Fibroblast of skin of left quadriceps (primary cell): ENCODE measurements around the gene HS6ST3.
"Not testable (repeated sequence)": the region's sequence is repeated elsewhere in the genome, so short reads cannot be mapped to it uniquely, and the experiment has no call there.

Experiments
- DNase-seq, 2 experiments: peaks; one replicate each; pipeline ENCODE4 v3.0.0-alpha.2; 2013; ENCODE audit warnings: low read depth in 2 of 2

The HS6ST3 gene

GRCh38 chr13:96431044-96431581 is 341.2 kb downstream of the HS6ST3 start:
- no peak for DNase-seq

DNA sequence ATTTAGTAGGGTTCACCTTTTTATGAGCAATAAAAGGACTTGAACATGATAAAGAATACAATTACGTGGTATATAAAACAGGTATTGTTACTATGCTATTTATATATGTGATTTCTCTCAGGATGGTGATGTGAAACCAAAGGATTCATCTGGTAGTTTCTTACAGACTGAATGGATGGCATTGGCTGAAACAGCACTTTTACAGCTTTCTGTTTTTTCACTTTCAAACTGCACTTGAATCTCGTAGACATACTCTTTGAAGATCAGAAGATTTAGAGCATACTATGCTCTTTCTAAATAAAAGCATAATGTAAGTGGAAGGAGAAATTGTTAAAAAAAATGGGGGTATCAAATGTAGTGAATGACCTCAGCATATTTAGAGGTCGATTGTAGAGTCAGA is 354.8 kb downstream of the HS6ST3 start:
- DNase-seq: no peak

DNA sequence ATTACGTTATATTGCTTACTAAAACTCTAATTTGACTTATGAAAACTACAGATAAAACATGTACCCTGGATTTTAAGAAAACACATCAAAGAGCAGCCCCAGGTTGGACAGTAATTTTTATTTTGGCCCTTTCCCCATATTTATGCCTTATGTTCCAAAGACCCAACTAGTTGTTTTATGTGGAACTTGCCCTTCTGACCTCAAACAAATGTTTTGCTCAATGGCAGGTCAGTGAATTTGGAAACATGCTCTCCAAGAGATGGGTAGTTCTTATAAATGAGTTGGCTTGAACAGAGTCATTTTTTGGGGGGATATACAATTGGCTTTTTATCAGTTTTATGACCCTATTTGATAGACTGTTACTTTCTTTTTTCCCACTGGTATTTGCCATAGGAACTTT is 360.0 kb downstream of the HS6ST3 start:
- DNase-seq: no peak

GRCh38 chr13:96450326-96451020 is 360.6 kb downstream of the HS6ST3 start:
- no peak for DNase-seq

GRCh38 chr13:96454466-96454865 is 364.6 kb downstream of the HS6ST3 start:
- no peak for DNase-seq

DNA sequence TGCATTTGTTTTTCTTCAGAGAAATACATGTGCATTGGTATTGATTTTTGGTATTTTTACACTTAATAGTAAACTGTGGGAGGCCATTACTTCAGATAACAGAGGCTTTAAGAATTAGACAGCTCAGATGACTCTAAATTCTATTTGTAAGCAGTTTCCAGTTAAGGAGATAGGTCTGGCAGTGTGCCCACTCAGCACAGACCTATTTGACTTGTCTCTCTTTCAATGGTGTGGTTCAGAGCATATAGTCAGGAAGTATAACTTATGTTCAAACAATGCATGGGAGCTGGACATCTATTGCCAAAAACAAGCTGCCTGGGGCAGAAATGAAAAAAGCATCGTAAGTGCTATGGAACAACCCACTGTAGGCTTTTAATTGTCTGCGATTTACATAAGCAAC is 370.7 kb downstream of the HS6ST3 start:
- no peak for DNase-seq

DNA sequence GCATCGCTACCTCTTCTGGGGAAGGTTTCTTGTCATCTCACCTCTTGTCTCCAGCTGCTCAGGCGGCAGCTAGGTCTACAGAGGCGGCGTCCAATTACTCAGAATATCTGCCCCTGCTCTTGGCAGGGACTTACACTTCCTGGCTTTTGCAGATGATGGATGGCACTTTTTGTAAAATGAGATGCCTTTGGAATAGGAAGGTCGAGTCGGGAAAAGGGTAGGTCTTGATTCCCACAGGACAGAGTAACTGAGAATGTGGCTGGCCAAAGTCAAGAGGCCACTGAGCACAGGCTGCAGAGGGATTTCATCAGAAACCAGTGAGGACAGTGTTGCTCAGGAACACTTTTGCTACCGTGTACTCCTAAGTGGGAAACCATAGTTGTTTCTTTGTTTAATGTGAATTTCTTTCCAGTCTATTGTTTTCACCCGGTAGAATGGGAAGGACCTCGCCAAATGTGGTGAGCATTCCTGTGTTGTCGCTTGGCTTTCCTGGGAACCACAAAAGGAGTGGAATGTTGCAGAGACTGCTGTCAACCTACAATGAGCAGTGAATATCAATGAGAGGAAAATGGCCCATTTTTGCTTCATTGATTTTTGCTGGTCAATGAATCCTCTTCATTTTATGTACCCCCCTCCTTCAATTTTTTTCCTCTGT is 383.7 kb downstream of the HS6ST3 start:
- DNase-seq: no peak

DNA sequence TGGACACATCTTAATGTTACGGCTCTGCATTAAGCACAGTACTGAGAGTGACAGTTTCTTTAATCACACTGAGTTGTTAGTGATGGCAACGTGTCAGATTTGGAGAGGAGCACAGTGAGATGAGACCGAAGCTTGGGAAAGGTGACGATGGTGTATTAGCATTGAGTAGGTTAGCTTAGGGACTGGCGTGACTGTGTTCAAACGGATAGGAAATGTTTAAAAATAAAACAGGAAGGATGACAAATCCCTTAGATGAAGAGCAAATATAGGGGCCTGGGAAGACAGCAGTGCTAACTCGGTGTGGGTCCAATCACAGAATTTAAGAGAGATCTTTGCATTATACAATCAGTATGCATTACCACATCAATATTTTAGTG is 384.3 kb downstream of the HS6ST3 start:
- DNase-seq: no peak

- DNase-seq: no peak
Measured at GRCh38 chr13:96475103-96475502, 385.2 kb downstream of the HS6ST3 start.

GRCh38 chr13:96481482-96481881 is 391.6 kb downstream of the HS6ST3 start:
- no peak for DNase-seq

DNA sequence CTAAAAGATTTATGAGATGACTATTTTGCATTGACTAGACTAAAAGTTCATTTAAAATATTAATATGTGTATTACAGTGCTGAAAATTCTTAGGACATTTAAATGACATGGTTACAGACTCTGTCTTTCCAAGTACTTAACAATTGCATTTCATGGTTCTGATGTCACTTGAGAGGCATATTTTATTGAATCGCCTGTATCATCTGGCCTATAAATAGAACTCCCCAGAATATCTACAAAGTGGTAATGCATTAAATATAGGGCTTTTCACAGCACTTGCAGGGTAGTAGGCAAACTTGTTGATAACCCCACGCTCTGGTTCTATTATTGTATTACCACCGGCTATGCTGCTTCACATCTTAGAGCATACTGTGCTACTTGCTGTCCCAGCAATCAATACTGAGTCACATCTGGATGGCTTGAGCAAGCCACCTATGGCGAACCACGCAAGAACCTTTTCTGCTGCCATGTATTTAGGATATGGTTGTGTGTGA is 400.6 kb downstream of the HS6ST3 start:
- DNase-seq: no peak

DNA sequence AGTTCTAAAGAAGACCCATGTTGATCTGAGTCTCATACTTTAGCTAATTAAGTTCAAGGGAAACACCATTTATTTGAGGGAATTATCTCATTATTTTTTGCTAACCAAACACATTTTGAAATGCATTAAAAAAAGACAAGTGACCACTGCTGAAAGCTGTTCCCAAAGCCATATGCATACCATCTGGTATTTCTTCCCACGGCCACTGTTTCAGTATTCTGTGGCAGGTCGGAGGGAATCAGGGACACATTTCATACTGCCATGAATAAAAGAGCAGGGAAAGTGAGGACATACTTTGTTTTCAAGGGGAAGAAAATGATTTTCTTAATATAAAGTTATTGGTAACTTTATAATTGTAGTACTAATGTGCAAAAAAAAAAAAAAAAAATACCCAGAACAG is 401.2 kb downstream of the HS6ST3 start:
- no peak for DNase-seq

DNA sequence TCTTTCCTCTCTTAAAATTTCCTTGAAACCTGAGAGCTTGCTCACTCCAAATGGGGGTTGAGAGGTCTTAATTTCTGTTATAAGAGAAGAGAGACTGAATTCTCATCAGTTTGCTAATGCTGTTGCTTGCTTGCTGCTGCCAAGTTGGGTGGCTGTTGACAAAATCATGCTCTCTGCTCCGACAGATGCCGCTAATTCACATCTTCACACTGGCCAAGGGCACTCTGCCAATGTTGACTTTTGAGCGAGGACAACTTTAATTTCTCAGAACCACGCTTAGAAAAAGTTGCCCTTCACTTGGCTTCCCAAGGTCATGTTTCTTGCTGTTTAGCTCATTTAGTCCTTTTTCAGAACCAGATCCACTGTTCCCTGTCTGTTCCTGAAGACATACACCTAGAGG is 402.9 kb downstream of the HS6ST3 start:
- no peak for DNase-seq

DNA sequence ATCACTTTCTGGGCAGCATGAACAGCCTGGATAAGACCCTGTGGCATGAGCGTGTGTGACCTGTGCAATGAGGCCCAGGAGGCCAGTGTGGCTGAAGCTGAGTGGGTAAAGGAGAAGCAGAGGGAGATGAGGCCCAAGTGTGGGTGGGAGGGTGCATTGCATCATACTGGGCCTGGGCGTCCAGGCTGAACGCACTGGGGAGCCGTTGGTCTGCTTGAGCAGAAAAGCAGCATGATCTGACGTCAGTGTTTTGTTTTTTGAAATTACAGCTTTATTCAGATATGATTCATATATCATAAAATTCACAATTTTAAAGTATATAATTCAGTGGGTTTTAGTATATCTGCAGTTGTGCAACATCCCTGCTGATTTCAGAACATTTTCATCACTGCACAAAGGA is 409.7 kb downstream of the HS6ST3 start:
- no peak for DNase-seq

GRCh38 chr13:96500953-96501352 is 411.0 kb downstream of the HS6ST3 start:
- DNase-seq: no peak

- no peak for DNase-seq
Measured at GRCh38 chr13:96503481-96503880, 413.6 kb downstream of the HS6ST3 start.

- no peak for DNase-seq
Measured at GRCh38 chr13:96511587-96511986, 421.7 kb downstream of the HS6ST3 start.

DNA sequence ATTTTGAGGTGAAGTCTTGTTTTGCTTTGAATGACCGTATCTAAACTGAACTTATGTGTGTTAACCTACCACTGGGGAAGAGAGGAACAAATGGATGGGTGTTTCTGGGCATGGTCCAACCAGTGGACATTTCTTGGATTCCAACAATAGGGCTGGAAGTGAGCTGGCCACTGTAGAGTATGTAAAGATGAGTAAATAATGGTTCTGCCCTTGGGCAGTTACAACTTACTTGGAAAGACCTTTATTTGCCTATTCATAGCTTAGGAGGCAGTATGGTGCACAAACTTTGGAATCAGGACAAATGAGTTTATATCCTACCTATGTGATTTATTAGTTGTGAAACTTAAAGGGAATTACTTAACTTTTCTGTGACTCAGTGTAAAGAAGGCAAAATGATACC is 429.5 kb downstream of the HS6ST3 start:
- no peak for DNase-seq

DNA sequence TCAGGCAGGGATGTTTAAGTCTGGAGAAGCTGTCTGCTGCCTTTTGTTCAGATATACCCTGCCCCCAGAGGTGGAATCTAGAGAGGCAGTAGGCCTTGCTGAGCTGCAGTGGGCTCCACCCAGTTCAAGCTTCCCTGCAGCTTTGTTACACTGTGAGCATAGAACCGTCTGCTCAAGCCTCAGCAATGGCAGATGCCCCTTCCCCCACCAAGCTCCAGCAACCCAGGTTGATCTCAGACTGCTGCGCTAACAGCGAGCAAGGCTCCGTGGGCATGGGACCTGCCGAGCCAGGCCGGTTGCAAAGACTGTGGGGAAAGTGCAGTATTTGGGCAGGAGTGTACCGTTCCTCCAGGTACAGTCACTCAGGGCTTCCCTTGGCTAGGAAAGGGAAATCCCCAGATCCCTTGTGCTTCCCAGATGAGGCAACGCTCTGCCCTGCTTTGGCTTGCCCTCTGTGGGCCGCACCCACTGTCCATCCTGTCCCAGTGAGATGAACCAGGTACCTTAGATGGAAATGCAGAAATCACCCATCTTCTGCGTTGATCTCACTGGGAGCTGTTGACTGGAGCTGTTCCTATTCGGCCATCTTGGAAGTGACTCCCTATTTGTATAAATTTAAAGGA is 434.6 kb downstream of the HS6ST3 start:
- not testable (repeated sequence) for DNase-seq

DNA sequence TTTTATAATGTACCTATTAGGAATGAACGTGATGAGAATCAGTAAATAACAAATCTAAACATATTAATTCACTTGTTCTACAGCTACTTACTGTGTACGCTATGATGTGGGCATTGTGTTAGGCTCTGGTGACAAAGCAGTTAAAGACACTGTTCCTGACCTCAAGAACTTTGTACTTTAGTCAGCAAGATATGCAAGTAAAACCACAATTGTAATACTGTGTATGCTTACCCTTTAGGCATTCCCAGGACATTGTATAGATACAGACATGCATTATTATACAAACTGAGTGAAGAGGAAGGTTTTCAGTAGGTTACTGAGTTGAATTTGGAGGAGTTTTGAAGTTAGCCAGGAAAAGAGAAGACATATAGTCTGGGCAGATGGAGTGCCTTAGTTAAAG is 435.8 kb downstream of the HS6ST3 start:
- no peak for DNase-seq

DNA sequence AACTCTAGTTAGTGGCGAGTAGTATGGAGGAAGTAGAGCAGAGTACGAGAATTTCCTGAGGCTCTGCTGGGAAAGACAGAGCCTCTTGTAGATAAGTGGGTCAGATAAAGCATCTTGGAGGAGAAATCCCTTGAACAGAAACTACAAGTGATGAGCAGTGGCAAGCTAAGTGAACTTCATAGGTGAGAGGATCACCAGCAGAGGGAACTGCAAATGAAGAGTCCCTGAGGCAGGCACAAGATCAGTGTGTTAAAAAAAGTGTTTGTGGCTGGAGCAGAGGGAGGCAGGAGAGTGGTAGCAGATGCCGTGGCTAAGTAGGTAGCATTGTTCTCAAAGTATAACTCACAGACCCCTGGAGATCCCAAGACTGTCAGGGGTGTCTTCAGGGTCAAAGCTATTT is 437.6 kb downstream of the HS6ST3 start:
- no peak for DNase-seq

DNA sequence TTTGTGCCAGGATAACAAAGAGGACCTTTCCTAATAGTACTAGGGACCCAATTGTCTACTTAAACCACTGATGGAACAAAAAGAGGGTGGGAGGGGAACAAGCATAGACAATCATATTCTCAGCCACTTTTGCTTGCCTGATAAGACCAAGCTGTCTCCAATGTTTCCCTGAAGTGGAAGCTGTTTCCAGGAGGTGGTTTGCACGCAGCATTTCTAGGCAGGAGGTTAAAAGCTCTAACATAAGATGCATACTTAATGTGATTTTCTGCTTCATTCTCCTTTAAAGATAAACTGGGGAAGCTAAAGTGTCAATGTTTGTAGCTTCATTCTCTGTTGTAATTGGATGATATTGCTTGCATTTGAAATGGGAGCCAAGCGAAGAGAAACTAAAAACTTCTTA is 442.9 kb downstream of the HS6ST3 start:
- no peak for DNase-seq

DNA sequence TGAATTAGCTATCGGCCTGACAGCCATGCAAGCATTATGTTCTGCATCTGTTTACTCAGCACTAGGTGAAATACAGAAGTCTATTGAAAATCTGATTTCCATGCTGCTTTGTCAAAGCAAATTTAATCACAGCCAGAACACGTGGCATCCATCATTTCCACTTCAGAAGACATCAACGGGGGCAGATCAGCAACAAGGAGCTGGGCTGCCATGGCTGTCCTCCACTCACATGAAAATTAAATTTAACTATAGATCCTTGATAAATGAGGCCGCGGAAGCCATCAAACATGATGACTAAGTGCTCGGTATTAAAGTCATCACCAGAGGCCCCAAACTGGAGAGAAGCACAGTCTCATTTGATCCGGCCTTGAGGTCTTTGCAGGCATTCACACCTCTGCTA is 443.5 kb downstream of the HS6ST3 start:
- no peak for DNase-seq
